ENCODE data around the gene FBXO34. TPM values are rescaled to one million over a fixed set of nuclear protein-coding genes. Genes with fewer than 3 reads are reported as not detected.

Gene FBXO34
- total and polyA plus RNA-seq, 2 of the 13 experiments (the other 11 are each of a cell fraction or from before 2014, with no cell fraction given), result 8.8 to 13.5 TPM

- H3K4me3 ChIP-seq (replicated peaks in 1 of 3; ENCODE audit: insufficient read depth in 1 of 3, low read depth in 2 of 3, low read length in 3 of 3), result peak overlapping the region; percentile 87 to 99 (median 97)
- H3K9me3 ChIP-seq (ENCODE audit: low read length), result no peaks in the 10 kb centered on the region
- H3K4me1 ChIP-seq (ENCODE audit: insufficient read depth, low read length), result peaks cover 54% of the 10 kb centered on the region
- H4K20me1 ChIP-seq (ENCODE audit: insufficient read depth, low read length), result peaks cover 24% of the 10 kb centered on the region
- intact Hi-C loops (cut with micrococcal nuclease; ENCODE audit: unreplicated experiment) (loop anchor here (10.0 kb wide), 2 partner anchors 162 to 312 kb away; partner anchors contain the start of gene KTN1), in situ Hi-C loops (cut with HindIII; ENCODE audit: extremely low pct_ligation_motif_present, low pct_unique_long_range_greater_than_20kb) (loop anchor here (5.0 kb wide), 1 partner anchor 140 kb away; the partner anchor contains the start of gene ATG14)
- H3K27me3 ChIP-seq (ENCODE audit: control insufficient read depth in 1 of 2, insufficient read depth in 2 of 2, low read length in 2 of 2), result no peaks in the 10 kb centered on the region; a peak in 1 of 5 replicates
- peaks cover 55% of the 10 kb centered on the region for H3K79me2 ChIP-seq (ENCODE audit: insufficient read depth, low read length)
- no peak for ATAC-seq
- CTCF ChIA-PET (ENCODE audit: low intra/inter-chr PET ratio, low total read pairs), result no interaction called here
- POLR2A ChIA-PET, result interaction anchor here (0.7 kb wide), 1 partner anchor 12 kb away, joined by 3 read pairs; no protein-coding TSS in a partner anchor
- peak overlapping the region; percentile 77 for H3K4me2 ChIP-seq (ENCODE audit: low read depth, low read length)
- H2AFZ ChIP-seq (ENCODE audit: low read length), result no peak overlapping the region
- peak overlapping the region; percentile 78 for H3K27ac ChIP-seq (ENCODE audit: extremely low read length, insufficient read depth, low read length)
- no peaks in the 10 kb centered on the region for H3K36me3 ChIP-seq (replicated peaks in 1 of 2; ENCODE audit: control insufficient read depth in 1 of 2, insufficient read depth in 2 of 2, low read length in 2 of 2)
- DNase-seq (ENCODE audit: low spot score), result no peak
- WGBS (ENCODE audit: low lambda C conversion rate), result 3% methylated on average over 1 of the region's 1 CpG
- no TSS peak for BruUV-seq (replicated peaks)
- TF ChIP-seq ZNF747 (CRISPR knock-in tag; IDR thresholded peaks at IDR 0.05; ENCODE audit: borderline replicate concordance), result no peak
- TF ChIP-seq ZFP82 (CRISPR knock-in tag; IDR thresholded peaks at IDR 0.05; ENCODE audit: borderline replicate concordance), result no peak
- no peak for TF ChIP-seq ZNF24 (IDR thresholded peaks at IDR 0.05)
- no peak for TF ChIP-seq ZSCAN22 (CRISPR knock-in tag; IDR thresholded peaks at IDR 0.05)
- TF ChIP-seq AGO1 (IDR thresholded peaks at IDR 0.05; ENCODE audit: low read depth, low read length, poor library complexity, severe bottlenecking), result no peak
- no peak for TF ChIP-seq HOMEZ (CRISPR knock-in tag; IDR thresholded peaks at IDR 0.05; ENCODE audit: low read depth)
- TF ChIP-seq RBM22 (optimal IDR thresholded peaks at IDR 0.05; ENCODE audit: low read length), result no peak
- H3K9ac ChIP-seq (ENCODE audit: insufficient read depth, low read depth, low read length), result peak overlapping the region; percentile 97
- FAIRE-seq, result no peak
Measured at GRCh38 chr14:55272387-55272786, 1.2 kb downstream of the FBXO34 start.

All from HepG2 (cell line).